ENCODE measurements around the gene MYMX.
"Not testable (repeated sequence)": the region's sequence is repeated elsewhere in the genome, so short reads cannot be mapped to it uniquely, and the experiment has no call there.

The MYMX gene

DNA sequence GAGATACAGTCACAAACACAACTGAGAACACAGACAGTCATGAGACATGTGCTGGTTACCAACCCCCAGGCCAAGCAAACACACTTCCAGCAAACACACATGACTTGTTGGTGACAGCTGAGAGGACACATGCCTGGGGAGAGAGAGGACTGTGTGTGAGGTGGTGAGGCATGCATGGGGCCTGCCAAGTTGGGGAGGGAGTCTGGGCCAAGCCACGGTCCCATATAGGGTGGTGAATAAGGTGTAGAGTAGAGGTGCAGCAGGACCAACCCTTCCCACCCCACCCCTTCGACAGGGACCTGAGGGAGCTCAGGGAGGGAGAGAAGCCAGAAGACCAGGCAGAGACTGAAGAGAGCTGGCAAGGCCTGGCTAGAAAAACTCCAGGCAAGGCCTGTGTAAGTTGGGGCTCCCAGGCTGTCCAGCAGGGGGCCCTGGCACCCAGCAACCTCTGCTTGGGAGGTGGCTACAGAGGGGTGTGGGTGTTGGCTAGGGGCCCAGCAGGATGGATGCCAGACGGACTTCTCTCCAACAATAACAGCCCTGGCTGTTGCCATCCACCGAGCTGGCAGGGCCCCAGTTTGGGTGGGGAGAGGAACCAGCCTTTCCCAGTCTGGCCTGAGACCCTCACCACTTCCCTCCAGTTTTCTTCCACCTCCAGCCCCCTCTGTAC is 4.7 kb downstream of the MYMX start:
- peak; percentile 75 for DNase-seq

DNA sequence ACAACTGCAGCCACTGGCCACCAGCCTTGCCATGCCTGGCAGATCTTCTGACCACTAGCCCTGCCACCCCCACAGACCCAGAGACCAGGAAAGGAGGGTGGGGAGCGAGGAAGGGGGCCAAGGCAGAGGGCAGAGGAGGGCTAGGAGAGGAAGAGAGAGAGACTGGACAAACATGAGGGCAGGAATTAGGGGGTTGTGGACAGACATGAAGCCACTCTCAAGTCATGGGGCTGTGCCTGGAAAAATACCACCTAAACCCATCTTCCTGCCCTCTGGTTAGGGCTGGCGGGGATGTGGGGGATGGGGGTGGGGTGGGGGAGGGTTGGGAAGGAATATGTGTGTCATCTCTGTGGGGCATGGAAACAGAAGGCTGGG is 5.2 kb downstream of the MYMX start:
- no peak for DNase-seq

DNA sequence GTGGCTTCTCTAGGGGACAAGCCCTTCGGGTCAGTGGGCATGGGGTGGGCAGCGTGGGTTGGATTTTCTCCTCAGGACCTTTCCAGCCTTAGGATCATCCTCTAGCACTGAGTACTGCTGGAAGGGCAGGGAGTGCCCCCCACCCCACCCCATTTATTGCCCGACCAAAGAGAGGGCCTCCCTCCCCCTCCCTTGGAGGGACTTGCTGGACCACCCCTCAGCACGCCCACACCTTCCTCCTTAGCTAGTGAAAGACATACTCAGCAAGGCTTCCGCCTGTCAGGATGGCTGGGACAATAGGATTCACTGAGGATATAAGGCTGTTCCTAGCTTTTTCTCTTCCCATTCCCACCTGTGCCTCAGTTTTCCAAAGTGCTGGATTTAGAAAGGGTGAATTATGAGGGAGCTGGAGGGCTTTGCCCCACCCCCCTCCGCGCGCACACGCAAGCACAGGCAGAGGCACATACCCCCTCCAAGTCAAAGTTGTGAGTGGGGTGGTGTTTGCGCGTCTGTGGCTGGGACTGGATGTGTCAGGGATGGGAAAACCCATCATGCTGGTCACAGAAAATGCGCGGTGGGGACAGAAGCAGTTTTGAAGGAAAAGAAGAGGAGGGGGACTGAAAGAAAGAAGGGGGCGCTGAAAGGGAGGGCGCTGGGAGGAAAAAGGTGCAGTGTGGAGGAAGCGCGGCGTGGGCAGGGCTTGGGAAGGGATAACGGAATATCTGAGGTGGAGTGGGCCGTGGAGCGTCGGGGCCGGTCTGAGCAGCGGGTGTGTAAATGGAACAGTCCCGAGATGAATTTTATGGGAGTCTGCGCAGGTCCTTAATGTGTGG is 6.0 kb downstream of the MYMX start:
- no peak for DNase-seq

DNA sequence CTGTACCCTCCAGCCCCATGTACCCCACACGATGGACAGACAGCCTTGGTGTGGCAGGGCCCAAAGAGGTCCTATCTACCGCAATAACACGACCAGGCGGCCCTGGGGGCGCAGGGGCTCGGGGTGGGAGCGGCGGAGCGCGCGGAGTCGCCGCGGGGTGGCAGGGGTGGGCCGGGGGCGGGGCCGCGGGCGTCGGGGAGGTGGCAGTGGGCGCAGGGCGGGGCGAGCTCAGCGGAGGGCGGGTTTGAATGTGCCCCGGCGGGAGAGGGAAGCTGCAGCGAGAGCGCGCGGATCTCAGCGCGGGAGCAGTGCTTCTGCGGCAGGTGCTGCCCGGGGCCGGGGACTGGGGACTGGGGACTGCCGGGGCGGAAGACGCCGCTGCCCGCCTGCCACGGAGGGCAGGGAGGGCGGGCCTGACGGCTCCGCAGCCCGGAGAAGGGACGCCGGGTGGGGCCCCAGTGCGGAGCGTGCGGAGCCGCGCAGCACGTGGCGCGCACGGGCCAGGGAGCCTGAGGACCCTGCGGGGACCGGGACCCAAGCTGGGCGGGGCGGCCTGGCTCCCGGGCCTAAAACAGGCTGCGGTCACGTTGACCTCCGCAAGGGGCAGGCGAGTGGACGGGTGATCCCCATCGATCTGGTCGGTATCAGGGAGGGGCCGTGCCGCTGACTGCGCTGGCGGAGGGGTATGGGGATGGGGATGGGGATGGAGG is 6.7 kb downstream of the MYMX start, which contains the start of gene SLC29A1:
Gene SLC29A1 (plus strand): TSS at position 277 of the 710 bp plus-strand sequence. CDS start 3,719 bp downstream, outside the sequence.
- no peak for DNase-seq

GRCh38 chr6:44224029-44224964 is 7.6 kb downstream of the MYMX start:
- DNase-seq: no peak

- DNase-seq: no peak
Observed at GRCh38 chr6:44224965-44225305, 8.2 kb downstream of the MYMX start.

GRCh38 chr6:44225579-44226325 is 9.0 kb downstream of the MYMX start:
- no peak for DNase-seq

- DNase-seq: no peak
Observed at GRCh38 chr6:44226368-44227147, 9.8 kb downstream of the MYMX start.

- DNase-seq: no peak
Observed at GRCh38 chr6:44227148-44227793, 10.5 kb downstream of the MYMX start.

- no peak for DNase-seq
Observed at GRCh38 chr6:44228031-44228430, 11.3 kb downstream of the MYMX start.

GRCh38 chr6:44228433-44228832 is 11.7 kb downstream of the MYMX start:
- no peak for DNase-seq

GRCh38 chr6:44228836-44229235 is 12.1 kb downstream of the MYMX start:
- no peak for DNase-seq

DNA sequence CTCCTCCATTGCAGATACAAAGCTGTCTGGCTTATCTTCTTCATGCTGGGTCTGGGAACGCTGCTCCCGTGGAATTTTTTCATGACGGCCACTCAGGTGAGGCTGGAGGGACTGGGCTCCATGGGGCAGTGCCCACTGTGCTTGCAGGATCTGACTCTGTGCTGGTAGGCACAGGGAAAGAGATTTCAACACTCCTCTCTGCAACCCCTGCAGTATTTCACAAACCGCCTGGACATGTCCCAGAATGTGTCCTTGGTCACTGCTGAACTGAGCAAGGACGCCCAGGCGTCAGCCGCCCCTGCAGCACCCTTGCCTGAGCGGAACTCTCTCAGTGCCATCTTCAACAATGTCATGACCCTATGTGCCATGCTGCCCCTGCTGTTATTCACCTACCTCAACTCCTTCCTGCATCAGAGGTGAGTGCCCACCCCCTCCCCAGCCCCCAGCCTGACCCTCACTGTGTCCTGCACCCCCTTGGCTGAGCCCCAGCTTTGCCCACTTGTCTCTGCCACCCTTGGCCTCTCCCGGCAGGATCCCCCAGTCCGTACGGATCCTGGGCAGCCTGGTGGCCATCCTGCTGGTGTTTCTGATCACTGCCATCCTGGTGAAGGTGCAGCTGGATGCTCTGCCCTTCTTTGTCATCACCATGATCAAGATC is 12.8 kb downstream of the MYMX start:
- no peak for DNase-seq

DNA sequence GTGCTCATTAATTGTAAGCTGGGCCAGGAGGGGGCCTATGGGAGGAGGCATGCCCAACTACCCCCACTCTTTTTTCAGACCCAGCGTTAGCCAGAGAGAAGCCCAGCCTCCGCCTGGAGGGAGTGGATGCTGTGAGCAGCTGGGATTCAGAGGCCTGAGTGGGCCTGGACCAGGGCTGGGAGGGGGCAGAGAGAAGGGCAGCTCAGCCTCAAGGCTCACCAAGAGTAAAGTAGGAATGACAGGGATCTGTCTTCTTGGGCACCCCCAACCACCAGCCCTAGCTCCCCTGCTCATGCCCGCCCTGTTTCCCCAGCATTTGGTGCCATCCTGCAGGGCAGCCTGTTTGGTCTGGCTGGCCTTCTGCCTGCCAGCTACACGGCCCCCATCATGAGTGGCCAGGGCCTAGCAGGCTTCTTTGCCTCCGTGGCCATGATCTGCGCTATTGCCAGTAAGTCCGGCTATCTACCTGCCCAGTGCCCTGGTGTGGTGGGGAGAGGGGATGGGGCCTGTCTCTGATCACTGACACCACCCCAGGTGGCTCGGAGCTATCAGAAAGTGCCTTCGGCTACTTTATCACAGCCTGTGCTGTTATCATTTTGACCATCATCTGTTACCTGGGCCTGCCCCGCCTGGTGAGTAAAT is 13.4 kb downstream of the MYMX start:
- no peak for DNase-seq

DNA sequence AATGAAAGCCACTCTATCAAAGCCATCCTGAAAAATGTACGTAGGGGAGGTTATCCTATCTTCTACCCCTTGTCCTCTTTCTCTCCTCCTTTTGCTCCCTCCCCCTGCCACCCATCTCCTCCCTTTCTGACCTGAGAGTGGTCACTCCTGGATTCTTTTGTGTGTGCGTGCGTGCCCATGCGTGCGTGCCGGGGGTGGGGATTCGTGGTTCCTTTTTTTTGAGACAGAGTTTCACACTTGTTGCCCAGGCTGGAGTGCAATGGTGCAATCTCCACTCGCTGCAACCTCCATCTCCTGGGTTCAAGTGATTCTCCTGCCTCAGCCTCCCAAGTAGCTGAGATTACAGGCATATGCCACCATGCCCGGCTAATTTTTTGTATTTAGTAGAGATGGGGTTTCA is 14.7 kb downstream of the MYMX start:
- DNase-seq: not testable (repeated sequence)

DNA sequence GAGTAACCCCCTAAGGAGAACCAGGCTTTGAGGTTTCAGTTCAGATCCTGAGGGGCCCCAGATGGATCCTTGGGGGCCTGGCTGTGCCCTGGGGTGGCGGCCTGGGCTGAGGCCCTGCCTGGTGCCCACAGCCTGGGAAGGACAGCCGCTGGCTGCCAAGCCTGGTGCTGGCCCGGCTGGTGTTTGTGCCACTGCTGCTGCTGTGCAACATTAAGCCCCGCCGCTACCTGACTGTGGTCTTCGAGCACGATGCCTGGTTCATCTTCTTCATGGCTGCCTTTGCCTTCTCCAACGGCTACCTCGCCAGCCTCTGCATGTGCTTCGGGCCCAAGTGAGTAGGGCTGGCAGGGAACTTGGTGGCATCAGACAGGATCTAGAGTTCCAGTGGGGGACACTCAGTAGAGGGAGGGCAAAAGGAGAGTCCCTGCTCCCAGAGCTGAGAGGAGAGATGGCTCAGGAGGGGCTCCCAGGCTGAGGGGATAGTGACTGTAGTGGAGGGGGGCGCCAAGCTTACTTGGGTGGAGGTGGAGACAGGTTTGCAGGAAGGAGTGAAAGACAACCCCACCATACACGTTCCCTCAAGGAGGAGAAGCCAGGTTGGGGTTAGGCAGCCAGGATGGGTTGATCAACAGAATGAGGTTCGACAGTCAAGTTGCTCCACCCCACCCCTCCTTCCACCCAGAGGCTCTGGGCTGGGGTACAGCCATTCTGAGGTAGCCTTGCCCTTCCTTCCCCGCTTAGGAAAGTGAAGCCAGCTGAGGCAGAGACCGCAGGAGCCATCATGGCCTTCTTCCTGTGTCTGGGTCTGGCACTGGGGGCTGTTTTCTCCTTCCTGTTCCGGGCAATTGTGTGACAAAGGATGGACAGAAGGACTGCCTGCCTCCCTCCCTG is 16.2 kb downstream of the MYMX start:
- DNase-seq: no peak

- no peak for DNase-seq
Observed at GRCh38 chr6:44233567-44234100, 16.9 kb downstream of the MYMX start.
